A549 (cell line): Measurements from ENCODE around the gene SMIM45.

Experiments
- CTCF ChIP-seq: fragments of >200 bp; sonication (Bioruptor Twin); formaldehyde crosslinking; IDR thresholded peaks from 3 replicates; pipeline ENCODE4 v1.5.1; 2016
- EP300 ChIP-seq, 2 experiments: fragments of >200 bp; sonication (Bioruptor Twin); formaldehyde crosslinking; IDR thresholded peaks; 2 replicates in 1 of 2; 3 replicates in 1 of 2; pipeline ENCODE4 v1.6.1; 2016 to 2017
- MAZ ChIP-seq: fragments of 150-350 bp; IDR thresholded peaks from 2 replicates; pipeline ENCODE4 v1.6.1; 2014; ENCODE audit warnings: antibody characterized with exemption, low read depth, low read length, borderline replicate concordance
- POLR2AphosphoS2 ChIP-seq: conservative IDR thresholded peaks from 2 replicates; pipeline ENCODE4 v1.6.1; 2012; ENCODE audit warnings: low read length, improper control_type of control experiment, inconsistent platforms

- TF ChIP-seq POLR2AphosphoS2 (no peak), MAZ (no peak), EP300 (IDR thresholded peaks at IDR 0.05) (no peak), CTCF (no peak)
Measured at GRCh38 chr22:41964112-41964491, 12.2 kb downstream of the SMIM45 start.
